Motor neuron (in vitro differentiated cells): ENCODE data around the gene C2CD3. TPM values are rescaled to one million over a fixed set of nuclear protein-coding genes. Genes with fewer than 3 reads are reported as not detected.

Experiments used
- ATAC-seq, 8 experiments: fragments of 200-7000 bp; cut with Tn5 transposase; replicated peaks in 6 of 8; 2 replicates each; pipeline ENCODE4 v1.8.0; 2021; ENCODE audit warnings: mild to moderate bottlenecking in 8 of 8, moderate library complexity in 8 of 8
- H3K27ac ChIP-seq, 2 donors: fragments of 250-450 bp; sonication (Bioruptor Pico); 2 replicates each; pipeline ENCODE4 v1.9.0; 2021; ENCODE audit warnings: antibody characterized with exemption in 2 of 2, mild to moderate bottlenecking in 2 of 2, moderate library complexity in 1 of 2
- H3K4me1 ChIP-seq, 2 donors: fragments of 250-450 bp; sonication (Bioruptor Pico); replicated peaks in 1 of 2; 2 replicates each; pipeline ENCODE4 v1.6.1; 2021; ENCODE audit warnings: antibody characterized with exemption in 2 of 2, mild to moderate bottlenecking in 2 of 2, moderate library complexity in 1 of 2
- H3K4me3 ChIP-seq, 5 donors: fragments of 250-450 bp; sonication (Bioruptor Pico); 2 replicates each; pipeline ENCODE4 v1.9.0; 2021; ENCODE audit warnings: antibody characterized with exemption in 5 of 5, mild to moderate bottlenecking in 5 of 5, moderate library complexity in 4 of 5
- WGBS, 10 experiments: fragments of 450-650 bp; shearing (Covaris generic); methylation state at CpG; one replicate each; pipeline ENCODE4 v1.0.0; 2022; 5-methylcytosine and 5-hydroxymethylcytosine counted together
- in situ Hi-C, 9 experiments: fragments of 400-800 bp; cut with MboI; loops; one replicate each; pipeline ENCODE4 v1.15.0; 2021; ENCODE audit warnings: low sequenced_read_pairs in 9 of 9, low pct_unique_long_range_greater_than_20kb in 2 of 9; ENCODE audit not compliant: unreplicated experiment in 9 of 9
- total RNA-seq, 8 experiments: library from RNA; unstranded; fragments of 300-600 nt; gene quantifications; 2 replicates each; pipeline versions ENCODE4 v1.2.3 to v1.2.4, GENCODE V29; 2022

The C2CD3 gene
- total RNA-seq, 8 experiments from 2014 or later, result 8.0 to 26.3 (median 15.2) TPM

DNA sequence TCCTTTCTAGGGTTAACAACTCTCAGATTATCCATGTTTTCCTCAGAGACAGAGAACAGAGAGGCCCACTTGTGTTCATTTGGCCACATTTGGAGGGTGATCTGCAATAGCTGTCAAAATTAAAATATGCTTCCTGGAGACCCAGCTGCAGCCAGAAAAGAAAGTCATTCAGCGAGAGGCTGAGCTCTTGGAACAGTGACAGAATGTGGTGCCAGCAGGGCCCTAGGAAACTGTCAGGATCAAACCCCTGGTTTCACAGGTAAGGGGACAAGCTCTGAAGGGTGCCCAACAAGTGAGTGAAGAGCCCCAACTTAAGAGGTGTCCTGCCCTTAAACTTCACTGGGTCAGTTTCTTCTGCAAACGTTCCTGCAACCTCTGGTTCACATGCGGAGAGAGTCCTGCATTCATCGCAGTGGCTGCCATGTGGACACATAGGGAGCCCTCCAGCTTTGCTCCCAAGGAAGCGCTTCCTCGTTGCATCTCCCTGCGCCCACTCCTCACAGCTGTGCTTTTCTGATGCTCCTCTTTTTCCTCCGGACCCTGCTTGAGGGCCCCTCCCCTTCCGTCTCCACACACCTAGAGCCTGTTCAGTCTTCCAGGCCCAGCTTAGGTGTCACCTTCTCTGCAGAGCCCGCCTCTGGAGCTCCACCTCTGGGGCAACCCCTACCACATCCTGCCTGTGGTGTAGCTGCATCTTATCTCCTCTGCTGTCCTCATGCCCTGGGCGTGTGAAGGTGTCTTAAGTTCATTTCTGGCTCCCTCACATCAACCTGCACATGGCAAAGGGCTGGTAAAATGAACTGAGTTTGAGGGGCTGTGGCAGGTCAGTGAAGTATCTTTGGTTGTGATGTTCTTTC is 165.8 kb downstream of the C2CD3 start:
- in situ Hi-C loops, result no loop called here
- H3K27ac ChIP-seq, result no peak overlapping the region
- H3K4me1 ChIP-seq, result peaks cover 4 to 5% of the 10 kb centered on the region in 2 donors
- no peak for ATAC-seq
- WGBS, 10 experiments, result 80 to 100% (median 93%) methylated on average over 1 to 5 of the region's 11 CpGs; no CpG with 5 or more reads in 4 of the 10 experiments
- no peak overlapping the region for H3K4me3 ChIP-seq

- no peak overlapping the region for H3K4me3 ChIP-seq
- in situ Hi-C loops, result no loop called here
- ATAC-seq, result no peak
- 86 to 100% (median 100%) methylated on average over 1 to 3 of the region's 6 CpGs; no CpG with 5 or more reads in 7 of the 10 experiments for WGBS, 10 experiments
- no peak overlapping the region for H3K27ac ChIP-seq
- H3K4me1 ChIP-seq, result peaks cover 4 to 5% of the 10 kb centered on the region in 2 donors
Observed at GRCh38 chr11:74004046-74004695, 166.6 kb downstream of the C2CD3 start.

DNA sequence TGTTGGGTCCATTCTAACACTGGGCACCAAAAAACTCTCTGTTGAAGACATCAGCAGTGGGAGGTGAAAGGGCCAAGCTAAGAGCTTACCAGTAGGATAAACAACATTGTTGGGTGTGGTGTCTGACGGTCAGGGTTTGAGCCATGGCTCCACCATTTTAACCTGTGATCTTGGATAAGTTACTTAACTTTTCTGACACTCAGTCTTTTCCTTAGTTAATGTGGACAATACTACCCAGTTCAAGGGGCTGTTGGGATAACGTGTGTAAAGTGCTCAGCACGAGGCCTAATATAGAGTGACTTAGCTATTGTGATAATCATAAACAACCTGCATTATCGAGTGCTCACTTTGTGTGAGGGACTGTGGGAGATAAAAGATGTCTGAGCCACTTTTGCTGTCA is 168.0 kb downstream of the C2CD3 start:
- Histone ChIP-seq H3K4me1 (peaks cover 4 to 5% of the 10 kb centered on the region in 2 donors), H3K4me3 (no peak overlapping the region), H3K27ac (no peak overlapping the region)
- no peak for ATAC-seq
- 60 to 100% (median 90%) methylated on average over 1 to 4 of the region's 4 CpGs; no CpG with 5 or more reads in 1 of the 10 experiments for WGBS, 10 experiments
- in situ Hi-C loops, result no loop called here

- Histone ChIP-seq H3K27ac (no peak overlapping the region), H3K4me3 (no peak overlapping the region), H3K4me1 (peaks cover 4 to 5% of the 10 kb centered on the region in 2 donors)
- WGBS, 10 experiments, result 20 to 80% (median 53%) methylated on average over 1 to 2 of the region's 7 CpGs; no CpG with 5 or more reads in 7 of the 10 experiments
- ATAC-seq, result peak in 3 of 8 experiments; percentile 58 to 73 (median 59)
- in situ Hi-C loops, result no loop called here
Observed at GRCh38 chr11:74001822-74002286, 168.9 kb downstream of the C2CD3 start.

GRCh38 chr11:74000307-74001133 is 170.3 kb downstream of the C2CD3 start:
- peak in 4 of 8 experiments; percentile 38 to 57 (median 53) for ATAC-seq
- 17 to 100% (median 65%) methylated on average over 1 to 6 of the region's 14 CpGs; no CpG with 5 or more reads in 2 of the 10 experiments for WGBS, 10 experiments
- Histone ChIP-seq H3K27ac (peak overlapping the region in 1 of 2 donors; percentile 27), H3K4me1 (peaks cover 4 to 5% of the 10 kb centered on the region in 2 donors), H3K4me3 (no peak overlapping the region)
- in situ Hi-C loops, result no loop called here

GRCh38 chr11:73999581-74000306 is 171.1 kb downstream of the C2CD3 start:
- H3K27ac ChIP-seq, result no peak overlapping the region
- ATAC-seq, result no peak
- in situ Hi-C loops, result no loop called here
- H3K4me1 ChIP-seq, result peaks cover 4 to 5% of the 10 kb centered on the region in 2 donors
- WGBS, 10 experiments, result 42 to 100% (median 87%) methylated on average over 1 to 8 of the region's 8 CpGs; no CpG with 5 or more reads in 1 of the 10 experiments
- H3K4me3 ChIP-seq, result no peak overlapping the region

DNA sequence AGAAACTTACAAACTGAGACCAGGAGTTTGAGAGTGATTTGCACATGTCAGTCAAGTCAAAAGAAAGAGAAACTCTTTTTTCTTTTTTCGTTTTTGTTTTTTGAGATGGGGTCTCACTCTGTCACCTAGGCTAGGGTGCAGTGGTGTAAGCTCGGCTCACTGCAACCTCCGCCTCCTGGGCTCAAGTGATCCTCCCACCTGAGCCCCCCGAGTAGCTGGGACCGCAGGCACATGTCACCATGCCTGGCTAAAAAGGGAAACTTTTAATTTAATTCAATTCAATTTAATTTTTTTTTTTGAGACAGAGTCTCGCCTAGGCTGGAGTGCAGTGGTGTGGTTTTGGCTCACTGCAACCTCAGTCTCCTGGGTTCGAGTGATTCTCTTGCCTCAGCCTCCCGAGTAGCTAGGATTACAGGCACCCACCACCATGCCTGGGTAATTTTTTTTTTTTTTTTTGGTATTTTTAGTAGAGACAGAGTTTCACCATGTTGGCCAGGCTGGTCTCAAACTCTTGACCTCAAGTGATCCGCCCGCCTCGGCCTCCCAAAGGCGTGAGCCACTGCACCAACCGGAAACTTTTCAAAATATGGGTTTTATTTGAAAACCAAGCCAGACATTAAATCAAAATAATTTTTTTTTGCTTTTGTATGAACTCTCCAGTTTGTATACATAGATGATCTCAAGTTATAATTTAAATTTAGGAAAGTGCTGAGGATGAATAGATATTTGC is 171.8 kb downstream of the C2CD3 start:
- 67 to 97% (median 87%) methylated on average over 1 to 11 of the region's 13 CpGs; no CpG with 5 or more reads in 1 of the 10 experiments for WGBS, 10 experiments
- H3K4me1 ChIP-seq, result peaks cover 4 to 5% of the 10 kb centered on the region in 2 donors
- in situ Hi-C loops, result no loop called here
- H3K27ac ChIP-seq, result no peak overlapping the region
- no peak for ATAC-seq
- no peak overlapping the region for H3K4me3 ChIP-seq

DNA sequence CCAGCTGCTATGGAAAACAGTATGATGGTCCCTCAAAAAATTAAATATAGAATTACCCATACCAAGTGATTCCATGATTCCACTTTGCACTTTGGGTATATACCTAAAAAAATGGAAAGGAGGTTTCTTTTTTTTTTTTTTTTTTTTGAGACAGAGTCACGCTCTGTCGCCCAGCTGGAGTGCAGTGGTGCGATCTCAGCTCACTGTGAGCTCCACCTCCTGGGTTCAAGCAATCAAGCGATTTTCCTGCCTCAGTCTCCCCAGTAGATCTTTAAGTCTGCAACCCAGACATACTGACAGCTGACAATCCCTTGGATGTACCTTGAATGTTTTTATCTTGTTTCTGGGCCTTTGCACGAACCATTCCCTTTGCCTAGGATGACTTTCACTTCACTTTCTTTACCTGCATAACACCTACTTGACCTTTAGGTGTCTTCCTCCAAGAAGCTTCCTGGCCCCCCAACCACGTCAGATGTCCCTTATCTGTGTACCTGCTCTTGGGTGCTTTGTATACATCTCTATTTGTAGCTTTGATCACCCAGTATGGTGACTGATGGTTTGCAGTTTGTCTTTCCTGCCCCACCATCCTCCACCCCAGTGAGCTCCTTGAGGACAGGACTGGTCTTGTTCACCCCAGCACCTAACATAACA is 173.6 kb downstream of the C2CD3 start:
- ATAC-seq, result no peak
- in situ Hi-C loops, result no loop called here
- no peak overlapping the region for H3K4me3 ChIP-seq
- H3K4me1 ChIP-seq, result peaks cover 4 to 5% of the 10 kb centered on the region in 2 donors
- H3K27ac ChIP-seq, result no peak overlapping the region
- 0 to 100% (median 80%) methylated on average over 1 to 5 of the region's 6 CpGs; no CpG with 5 or more reads in 1 of the 10 experiments for WGBS, 10 experiments

- 53 to 93% (median 81%) methylated on average over 1 to 4 of the region's 4 CpGs; no CpG with 5 or more reads in 4 of the 10 experiments for WGBS, 10 experiments
- H3K4me1 ChIP-seq, result peaks cover 4 to 5% of the 10 kb centered on the region in 2 donors
- in situ Hi-C loops, result no loop called here
- no peak for ATAC-seq
- no peak overlapping the region for H3K4me3 ChIP-seq
- no peak overlapping the region for H3K27ac ChIP-seq
Observed at GRCh38 chr11:73996161-73996747, 174.5 kb downstream of the C2CD3 start.

GRCh38 chr11:73995731-73996130 is 175.1 kb downstream of the C2CD3 start:
- peaks cover 3 to 4% of the 10 kb centered on the region in 2 donors for H3K4me1 ChIP-seq
- 0 to 77% (median 45%) methylated on average over 1 to 2 of the region's 2 CpGs; no CpG with 5 or more reads in 2 of the 10 experiments for WGBS, 10 experiments
- in situ Hi-C loops, result no loop called here
- H3K4me3 ChIP-seq, result no peak overlapping the region
- ATAC-seq, result no peak
- H3K27ac ChIP-seq, result no peak overlapping the region

- Histone ChIP-seq H3K4me1 (no peaks in the 10 kb centered on the region), H3K4me3 (no peak overlapping the region), H3K27ac (no peak overlapping the region)
- in situ Hi-C loops, result no loop called here
- no peak for ATAC-seq
- WGBS, 10 experiments, result 0 to 100% (median 71%) methylated on average over 1 to 2 of the region's 2 CpGs
Observed at GRCh38 chr11:73995247-73995646, 175.6 kb downstream of the C2CD3 start.
